Measurements from ENCODE around the gene GARIN5B.

DNA sequence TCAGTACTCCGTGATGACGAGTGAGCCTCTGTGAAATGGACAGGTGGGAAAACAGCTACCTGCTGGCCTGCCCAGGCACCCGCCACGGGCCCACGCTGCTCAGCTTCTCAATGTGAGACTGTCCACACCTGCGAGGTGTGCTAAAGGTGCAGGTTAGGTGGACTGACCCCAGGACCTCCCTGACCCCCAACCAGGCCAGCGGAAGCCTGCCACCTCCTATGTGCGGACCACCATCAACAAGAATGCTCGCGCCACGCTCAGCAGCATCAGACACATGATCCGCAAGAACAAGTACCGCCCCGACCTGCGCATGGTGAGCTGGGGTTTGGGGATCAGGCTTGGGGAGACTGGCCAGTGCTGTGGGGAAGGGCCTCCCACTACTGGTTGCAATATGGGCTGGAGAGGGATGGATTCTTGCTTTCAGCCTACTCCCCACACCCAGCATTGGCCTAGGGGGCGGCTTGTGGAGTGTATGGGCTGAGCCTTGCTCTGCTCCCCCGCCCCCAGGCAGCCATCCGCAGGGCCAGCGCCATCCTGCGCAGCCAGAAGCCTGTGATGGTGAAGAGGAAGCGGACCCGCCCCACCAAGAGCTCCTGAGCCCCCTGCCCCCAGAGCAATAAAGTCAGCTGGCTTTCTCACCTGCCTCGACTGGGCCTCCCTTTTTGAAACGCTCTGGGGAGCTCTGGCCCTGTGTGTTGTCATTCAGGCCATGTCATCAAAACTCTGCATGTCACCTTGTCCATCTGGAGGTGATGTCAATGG is 24.9 kb upstream of the GARIN5B start:
- TF ChIP-seq TAF1 (IDR thresholded peaks at IDR 0.05; ENCODE audit: borderline replicate concordance, low read depth, low read length) (no peak), EP300 (IDR thresholded peaks at IDR 0.05; ENCODE audit: borderline replicate concordance in 1 of 2, low read depth in 1 of 2, low read length in 1 of 2) (no peak), RFX5 (IDR thresholded peaks at IDR 0.05; ENCODE audit: low read length) (no peak), YY1 (IDR thresholded peaks at IDR 0.05; ENCODE audit: low read depth) (no peak), POLR2AphosphoS5 (IDR thresholded peaks at IDR 0.05; ENCODE audit: low read depth, low read length) (no peak), FOXJ3 (CRISPR knock-in tag; IDR thresholded peaks at IDR 0.05) (no peak), MEF2A (IDR thresholded peaks at IDR 0.05; ENCODE audit: borderline replicate concordance, low read depth) (no peak), SIN3A (IDR thresholded peaks at IDR 0.05; ENCODE audit: borderline replicate concordance, low read depth, low read length) (no peak), GATA2 (CRISPR knock-in tag; IDR thresholded peaks at IDR 0.05) (no peak)
- TF ChIP-seq, protein P1, sequence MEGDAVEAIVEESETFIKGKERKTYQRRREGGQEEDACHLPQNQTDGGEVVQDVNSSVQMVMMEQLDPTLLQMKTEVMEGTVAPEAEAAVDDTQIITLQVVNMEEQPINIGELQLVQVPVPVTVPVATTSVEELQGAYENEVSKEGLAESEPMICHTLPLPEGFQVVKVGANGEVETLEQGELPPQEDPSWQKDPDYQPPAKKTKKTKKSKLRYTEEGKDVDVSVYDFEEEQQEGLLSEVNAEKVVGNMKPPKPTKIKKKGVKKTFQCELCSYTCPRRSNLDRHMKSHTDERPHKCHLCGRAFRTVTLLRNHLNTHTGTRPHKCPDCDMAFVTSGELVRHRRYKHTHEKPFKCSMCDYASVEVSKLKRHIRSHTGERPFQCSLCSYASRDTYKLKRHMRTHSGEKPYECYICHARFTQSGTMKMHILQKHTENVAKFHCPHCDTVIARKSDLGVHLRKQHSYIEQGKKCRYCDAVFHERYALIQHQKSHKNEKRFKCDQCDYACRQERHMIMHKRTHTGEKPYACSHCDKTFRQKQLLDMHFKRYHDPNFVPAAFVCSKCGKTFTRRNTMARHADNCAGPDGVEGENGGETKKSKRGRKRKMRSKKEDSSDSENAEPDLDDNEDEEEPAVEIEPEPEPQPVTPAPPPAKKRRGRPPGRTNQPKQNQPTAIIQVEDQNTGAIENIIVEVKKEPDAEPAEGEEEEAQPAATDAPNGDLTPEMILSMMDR (IDR thresholded peaks at IDR 0.05) = no peak
- TF ChIP-seq, protein P2, sequence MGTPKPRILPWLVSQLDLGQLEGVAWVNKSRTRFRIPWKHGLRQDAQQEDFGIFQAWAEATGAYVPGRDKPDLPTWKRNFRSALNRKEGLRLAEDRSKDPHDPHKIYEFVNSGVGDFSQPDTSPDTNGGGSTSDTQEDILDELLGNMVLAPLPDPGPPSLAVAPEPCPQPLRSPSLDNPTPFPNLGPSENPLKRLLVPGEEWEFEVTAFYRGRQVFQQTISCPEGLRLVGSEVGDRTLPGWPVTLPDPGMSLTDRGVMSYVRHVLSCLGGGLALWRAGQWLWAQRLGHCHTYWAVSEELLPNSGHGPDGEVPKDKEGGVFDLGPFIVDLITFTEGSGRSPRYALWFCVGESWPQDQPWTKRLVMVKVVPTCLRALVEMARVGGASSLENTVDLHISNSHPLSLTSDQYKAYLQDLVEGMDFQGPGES (IDR thresholded peaks at IDR 0.05; ENCODE audit: low read depth, low read length) = no peak
